ENCODE results near the gene KCTD10.
"Not testable (repeated sequence)": the region's sequence is repeated elsewhere in the genome, so short reads cannot be mapped to it uniquely, and the experiment has no call there.

Gene KCTD10

GRCh38 chr12:109423392-109423791 lies 53.7 kb downstream of the KCTD10 start:
- in situ Hi-C loops (cut with HindIII; ENCODE audit: low sequenced_read_pairs), result no loop called here

- in situ Hi-C loops (cut with HindIII; ENCODE audit: low sequenced_read_pairs), result no loop called here
Observed at GRCh38 chr12:109422251-109422650, 54.8 kb downstream of the KCTD10 start.

DNA sequence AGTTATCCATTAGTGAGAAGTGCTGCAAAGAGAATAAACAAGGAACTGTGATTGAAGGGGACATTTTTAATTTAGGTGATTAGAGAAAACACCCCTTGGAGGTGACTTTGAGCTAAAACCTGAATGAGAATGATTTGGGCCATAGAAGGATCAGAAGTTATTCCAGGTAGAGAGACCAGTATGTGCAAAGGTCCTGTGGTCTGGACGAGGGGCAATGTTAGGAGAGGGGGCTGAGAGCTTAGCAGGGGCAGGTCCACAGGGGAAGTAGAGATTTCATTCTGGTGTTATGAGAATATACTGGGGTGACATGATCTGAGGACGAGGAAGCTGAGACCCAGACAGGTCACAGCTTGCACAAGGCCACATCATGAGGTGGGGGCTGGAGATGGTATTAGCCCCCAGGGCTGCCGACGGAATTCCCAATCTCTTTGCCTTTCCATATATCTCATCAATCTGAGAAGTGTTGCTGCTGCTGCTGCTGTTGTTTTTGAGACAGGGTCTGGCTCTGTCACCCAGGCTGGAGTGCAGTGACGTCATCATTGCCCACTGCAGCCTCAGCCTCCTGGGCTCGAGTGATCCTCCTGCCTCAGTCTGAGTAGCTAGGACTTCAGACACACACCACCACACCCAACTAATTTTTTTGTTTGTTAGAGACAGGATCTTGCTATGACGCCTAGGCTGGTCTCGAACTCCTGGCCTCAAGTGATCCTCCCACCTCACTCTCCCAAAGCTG lies 55.6 kb downstream of the KCTD10 start:
- in situ Hi-C loops (cut with HindIII; ENCODE audit: low sequenced_read_pairs), result no loop called here

- in situ Hi-C loops (cut with HindIII; ENCODE audit: low sequenced_read_pairs), result no loop called here
Observed at GRCh38 chr12:109418848-109419480, 58.1 kb downstream of the KCTD10 start.

DNA sequence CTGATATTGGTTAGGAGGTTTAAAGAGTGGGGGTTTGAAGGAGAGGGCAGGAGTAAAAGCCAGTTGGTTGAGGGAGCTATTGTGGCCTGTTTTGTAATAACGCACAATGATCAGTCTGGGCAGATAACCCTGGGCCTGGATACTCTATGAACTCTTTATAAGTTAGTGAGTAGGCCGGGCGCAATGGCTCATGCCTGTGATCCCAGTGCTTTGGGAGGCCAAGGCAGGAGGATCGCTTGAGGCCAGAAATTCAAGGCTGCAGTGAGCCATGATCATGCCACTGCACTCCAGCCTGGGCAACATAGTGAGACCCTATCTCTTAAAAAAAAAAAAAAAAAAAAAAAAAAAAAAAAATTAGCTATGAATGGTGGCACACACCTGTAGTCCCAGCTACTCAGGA lies 71.0 kb downstream of the KCTD10 start:
- in situ Hi-C loops (cut with HindIII; ENCODE audit: low sequenced_read_pairs), result not testable (repeated sequence)

- in situ Hi-C loops (cut with HindIII; ENCODE audit: low sequenced_read_pairs), result not testable (repeated sequence)
Observed at GRCh38 chr12:109404841-109405240, 72.3 kb downstream of the KCTD10 start.

All from DLD1 (cell line).